ENCODE measurements around the gene ITGA11.

DNA sequence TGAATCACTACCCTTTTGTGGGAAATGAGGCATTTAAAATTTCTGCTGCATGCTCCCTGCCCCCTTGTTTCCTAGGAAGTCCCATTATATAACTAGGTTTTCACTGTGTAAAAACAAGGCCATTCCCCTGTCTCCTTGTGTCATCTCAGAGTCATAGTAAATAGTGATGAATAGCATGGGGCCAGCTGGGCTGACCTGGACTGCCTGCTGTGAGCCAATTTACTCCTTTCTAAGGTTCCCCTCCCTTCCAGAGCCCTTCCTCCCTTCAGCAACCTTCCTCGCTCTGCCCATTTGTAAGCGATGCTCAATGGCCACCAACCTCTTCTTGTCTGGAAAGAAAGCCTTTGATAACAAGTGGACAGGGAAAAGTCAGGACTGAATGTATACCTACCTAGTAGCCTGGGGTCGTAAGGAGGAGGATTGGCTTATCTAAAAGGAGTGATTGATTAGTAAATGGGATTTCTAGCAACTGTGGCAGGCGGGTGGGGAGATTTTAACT lies 11.7 kb downstream of the ITGA11 start:
- TF ChIP-seq MAFK (IDR thresholded peaks at IDR 0.05; ENCODE audit: low read depth, low read length) (no peak), POLR2A (IDR thresholded peaks at IDR 0.05; ENCODE audit: low read depth, low read length) (no peak), CEBPB (IDR thresholded peaks at IDR 0.05; ENCODE audit: low read depth, low read length) (no peak), MXI1 (IDR thresholded peaks at IDR 0.05; ENCODE audit: borderline replicate concordance, low read depth, low read length) (no peak), MAZ (IDR thresholded peaks at IDR 0.05; ENCODE audit: borderline replicate concordance, low read depth, low read length) (no peak), RCOR1 (IDR thresholded peaks at IDR 0.05; ENCODE audit: insufficient replicate concordance, low read length) (no peak), USF2 (IDR thresholded peaks at IDR 0.05; ENCODE audit: low read depth, low read length) (no peak), RFX5 (IDR thresholded peaks at IDR 0.05; ENCODE audit: low read depth, low read length) (no peak), RAD21 (IDR thresholded peaks at IDR 0.05; ENCODE audit: low read length) (no peak), CHD1 (IDR thresholded peaks at IDR 0.05; ENCODE audit: low read depth, low read length) (no peak), FOS (IDR thresholded peaks at IDR 0.05; ENCODE audit: low read depth, low read length) (no peak)
- TF ChIP-seq, protein P1, sequence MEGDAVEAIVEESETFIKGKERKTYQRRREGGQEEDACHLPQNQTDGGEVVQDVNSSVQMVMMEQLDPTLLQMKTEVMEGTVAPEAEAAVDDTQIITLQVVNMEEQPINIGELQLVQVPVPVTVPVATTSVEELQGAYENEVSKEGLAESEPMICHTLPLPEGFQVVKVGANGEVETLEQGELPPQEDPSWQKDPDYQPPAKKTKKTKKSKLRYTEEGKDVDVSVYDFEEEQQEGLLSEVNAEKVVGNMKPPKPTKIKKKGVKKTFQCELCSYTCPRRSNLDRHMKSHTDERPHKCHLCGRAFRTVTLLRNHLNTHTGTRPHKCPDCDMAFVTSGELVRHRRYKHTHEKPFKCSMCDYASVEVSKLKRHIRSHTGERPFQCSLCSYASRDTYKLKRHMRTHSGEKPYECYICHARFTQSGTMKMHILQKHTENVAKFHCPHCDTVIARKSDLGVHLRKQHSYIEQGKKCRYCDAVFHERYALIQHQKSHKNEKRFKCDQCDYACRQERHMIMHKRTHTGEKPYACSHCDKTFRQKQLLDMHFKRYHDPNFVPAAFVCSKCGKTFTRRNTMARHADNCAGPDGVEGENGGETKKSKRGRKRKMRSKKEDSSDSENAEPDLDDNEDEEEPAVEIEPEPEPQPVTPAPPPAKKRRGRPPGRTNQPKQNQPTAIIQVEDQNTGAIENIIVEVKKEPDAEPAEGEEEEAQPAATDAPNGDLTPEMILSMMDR (conservative IDR thresholded peaks at IDR 0.05; ENCODE audit: low read depth, low read length) = no peak
- TF ChIP-seq, protein P2, sequence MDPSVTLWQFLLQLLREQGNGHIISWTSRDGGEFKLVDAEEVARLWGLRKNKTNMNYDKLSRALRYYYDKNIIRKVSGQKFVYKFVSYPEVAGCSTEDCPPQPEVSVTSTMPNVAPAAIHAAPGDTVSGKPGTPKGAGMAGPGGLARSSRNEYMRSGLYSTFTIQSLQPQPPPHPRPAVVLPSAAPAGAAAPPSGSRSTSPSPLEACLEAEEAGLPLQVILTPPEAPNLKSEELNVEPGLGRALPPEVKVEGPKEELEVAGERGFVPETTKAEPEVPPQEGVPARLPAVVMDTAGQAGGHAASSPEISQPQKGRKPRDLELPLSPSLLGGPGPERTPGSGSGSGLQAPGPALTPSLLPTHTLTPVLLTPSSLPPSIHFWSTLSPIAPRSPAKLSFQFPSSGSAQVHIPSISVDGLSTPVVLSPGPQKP (IDR thresholded peaks at IDR 0.05; ENCODE audit: borderline replicate concordance, low read depth, low read length) = no peak

Measured in IMR-90 (cell line).